ENCODE results near the gene SEMA4A.
"Not testable (repeated sequence)": the region's sequence is repeated elsewhere in the genome, so short reads cannot be mapped to it uniquely, and the experiment has no call there.

SEMA4A gene

DNA sequence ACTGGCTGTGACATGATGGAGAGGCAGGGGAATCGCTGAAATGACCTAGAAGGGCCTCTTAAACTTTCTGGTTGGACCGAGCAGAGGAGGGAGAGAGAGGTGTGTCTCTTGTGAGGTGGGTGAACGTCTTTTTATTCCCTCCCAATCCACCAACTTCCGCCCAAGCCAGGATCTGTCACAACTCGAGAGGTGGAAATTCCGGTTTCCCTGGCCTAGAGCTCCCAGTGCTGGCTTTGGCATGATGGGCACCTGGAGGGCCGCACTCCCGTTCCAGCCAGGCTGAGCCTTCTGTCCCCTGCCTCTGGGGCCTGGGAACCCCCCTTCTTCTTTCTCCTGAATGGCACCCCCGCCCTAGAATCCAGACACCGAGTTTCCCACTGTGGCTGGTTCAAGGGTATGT lies at the start of gene SEMA4A:
TSS of gene SEMA4A (plus strand) at position 224 of the 400 bp plus-strand sequence. CDS start 994 bp downstream, outside the sequence.
- no peak for DNase-seq (ENCODE audit: low read depth)

GRCh38 chr1:156104065-156104810 lies 49.1 kb upstream of the SEMA4A start:
- no peak for DNase-seq (ENCODE audit: low read depth)

DNA sequence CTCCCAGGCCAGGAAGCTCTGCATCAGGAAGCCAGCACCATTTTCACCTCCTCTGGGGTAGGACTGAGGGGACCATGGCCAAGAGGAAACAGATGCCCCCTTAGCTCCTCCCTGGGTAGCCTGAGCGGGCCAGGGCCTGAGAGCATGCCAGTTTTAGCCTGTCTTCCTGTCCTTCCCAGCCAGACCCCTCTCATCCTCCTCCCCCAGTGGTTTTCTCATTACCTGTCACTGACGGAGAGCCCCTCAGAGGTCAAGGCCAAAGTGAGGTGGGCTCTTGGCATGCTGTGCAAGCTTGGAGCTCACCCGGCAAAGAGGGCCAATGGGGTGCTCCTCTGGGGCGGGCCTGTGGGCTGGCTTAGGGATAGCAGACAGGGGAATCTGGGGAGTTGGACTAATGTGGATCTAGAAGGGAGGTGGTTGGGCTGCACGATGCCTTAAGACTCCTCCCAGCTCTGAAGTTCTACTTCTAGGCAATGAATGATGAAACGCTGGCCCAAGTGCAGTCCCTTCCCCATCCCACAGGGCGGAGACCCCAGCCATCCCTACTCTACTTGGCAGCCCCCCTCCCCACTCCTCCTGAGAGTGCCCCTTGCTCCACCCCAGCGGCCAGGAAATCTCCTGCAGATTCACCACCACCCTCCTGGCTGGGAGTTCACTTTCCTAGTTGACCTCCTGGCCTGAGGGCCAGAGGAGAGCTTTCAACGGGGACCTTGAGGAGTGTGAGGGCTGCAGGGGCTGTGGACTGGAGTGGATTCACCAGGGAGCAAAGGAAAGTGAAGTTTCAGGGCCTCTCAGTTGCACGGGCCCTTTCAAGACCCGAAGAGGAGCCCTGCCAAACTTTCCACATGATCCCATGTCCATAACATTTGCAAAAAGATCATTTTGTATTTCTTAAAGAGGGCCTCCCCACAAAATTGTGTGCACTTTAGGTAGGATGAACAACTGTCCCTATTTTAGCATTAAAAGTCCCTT lies 48.2 kb upstream of the SEMA4A start:
- DNase-seq (ENCODE audit: low read depth) = no peak

DNA sequence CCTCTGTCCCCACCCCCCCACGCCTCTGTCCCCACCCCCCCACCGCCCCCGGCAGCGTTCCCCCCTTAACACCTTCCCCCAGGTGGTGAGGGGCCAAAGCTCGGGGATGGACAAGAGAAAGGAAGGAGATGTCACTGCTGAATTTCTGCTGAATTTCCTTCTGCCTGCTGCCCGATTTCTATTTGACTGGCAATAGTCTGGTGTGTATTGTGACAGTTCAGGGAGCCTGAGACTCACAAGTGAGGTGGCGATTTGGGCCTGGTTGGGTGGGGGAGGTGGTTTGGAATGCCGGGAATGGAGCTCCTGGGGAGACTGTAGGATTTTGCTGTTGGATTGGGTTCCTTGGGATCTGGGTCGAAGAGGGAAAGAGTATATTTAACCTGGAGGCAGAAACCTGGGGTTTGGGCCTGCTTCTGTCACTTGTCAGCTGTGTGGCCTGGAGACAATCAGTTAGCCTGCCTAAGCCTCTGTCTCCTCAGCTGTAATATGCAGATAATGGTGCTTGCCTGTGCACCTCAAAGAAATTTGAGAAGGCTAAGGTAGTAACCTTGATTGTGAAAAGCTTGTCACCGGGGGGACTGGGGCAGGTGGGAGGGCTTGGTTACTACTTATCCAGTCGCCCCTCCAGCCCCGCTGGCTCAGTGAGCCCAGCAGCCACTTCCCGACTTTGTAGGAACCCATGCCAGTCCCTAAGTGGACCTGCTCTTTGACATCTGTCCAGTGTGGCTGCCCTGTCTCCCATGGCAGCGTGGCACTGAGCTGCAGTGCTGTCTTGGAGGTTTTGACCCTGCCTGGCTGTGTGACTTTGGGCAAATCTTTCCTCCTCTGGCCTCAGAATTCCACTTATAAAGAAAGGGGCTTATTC lies 46.5 kb upstream of the SEMA4A start:
- DNase-seq (ENCODE audit: low read depth) = no peak

GRCh38 chr1:156108057-156108456 lies 45.3 kb upstream of the SEMA4A start:
- DNase-seq (ENCODE audit: low read depth) = no peak

- no peak for DNase-seq (ENCODE audit: low read depth)
These were observed 44.6 kb upstream of the SEMA4A start for GRCh38 chr1:156108664-156109241.

DNA sequence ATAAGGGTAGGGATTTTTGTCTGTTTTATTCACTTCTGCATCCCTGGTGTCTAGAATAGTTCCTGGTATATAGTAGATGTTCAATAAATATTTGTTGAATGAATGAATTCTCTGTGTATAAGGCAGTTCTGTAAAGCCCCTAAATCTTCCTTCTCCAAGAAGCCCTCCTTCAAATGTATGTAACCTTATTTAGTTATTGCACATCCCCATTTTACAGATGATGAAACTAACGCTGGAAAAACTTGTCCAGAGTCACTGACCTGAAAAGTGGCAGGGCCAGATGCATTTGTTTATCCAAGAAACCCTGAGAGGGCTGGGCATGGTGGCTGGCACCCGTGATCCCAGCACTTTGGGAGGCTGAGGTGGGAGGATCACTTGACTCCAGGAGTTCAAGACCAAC lies 43.1 kb upstream of the SEMA4A start:
- no peak for DNase-seq (ENCODE audit: low read depth)

DNA sequence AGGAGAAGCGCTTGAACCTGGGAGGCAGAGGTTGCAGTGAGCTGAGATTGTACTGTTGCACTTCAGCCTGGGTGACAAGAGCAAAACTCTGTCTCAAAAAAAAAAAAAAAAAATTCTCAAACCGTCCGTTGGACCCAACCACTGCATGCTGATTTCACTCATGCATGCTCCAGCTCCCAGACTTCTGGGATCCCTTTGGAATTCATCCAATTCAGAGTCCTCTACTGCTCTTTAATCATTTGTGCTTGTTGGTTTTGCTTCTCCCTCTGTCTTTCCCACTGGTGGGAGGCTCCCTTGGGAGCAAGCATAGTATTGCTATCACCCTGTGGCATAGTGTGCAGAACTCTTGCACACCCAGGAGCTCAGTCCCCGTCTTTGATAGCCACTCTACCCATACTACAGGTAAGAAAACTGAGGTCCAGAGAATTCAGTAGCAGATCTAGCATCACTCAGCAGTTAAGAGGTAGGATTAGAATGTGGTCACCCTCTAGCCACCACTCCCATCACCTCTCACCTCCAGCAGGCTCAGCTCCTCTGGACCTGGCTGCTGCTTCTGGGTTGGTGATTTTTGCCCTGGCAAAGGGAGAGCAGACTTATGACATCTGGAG lies 41.9 kb upstream of the SEMA4A start:
- DNase-seq (ENCODE audit: low read depth) = no peak

GRCh38 chr1:156112276-156113137 lies 40.9 kb upstream of the SEMA4A start:
- DNase-seq (ENCODE audit: low read depth) = no peak

DNA sequence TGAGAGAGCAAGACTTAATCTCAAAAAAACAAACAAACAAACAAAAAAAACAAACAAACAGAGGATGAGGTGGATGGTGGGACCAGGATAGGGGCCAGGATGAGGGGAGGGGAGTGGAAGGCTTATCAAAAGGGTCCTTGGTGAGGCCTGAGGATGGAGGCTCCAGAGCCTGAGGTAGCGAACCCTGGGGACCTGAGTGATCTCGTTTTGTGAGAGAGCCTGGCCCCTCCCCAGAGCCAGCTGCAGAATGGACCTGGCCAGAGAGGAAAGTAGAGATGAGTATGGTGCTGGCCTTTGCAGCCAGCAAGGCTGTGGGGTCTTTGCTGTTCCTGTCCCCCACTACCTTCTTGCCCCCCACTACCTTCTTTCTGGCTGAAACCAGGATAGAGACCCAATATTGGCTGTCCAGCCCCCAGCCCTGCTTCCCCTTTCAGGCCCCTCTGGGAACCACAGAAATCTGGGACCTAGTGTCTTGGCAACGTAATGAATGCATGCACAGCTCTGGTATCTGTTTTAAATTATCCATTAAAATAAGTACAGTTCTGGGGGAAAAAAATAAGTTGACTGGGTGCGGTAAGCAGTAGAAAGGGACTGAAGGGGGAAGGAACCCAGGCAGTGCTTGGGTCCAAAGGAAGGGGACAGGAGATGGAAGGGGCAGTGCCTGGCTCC lies 40.0 kb upstream of the SEMA4A start:
- no peak for DNase-seq (ENCODE audit: low read depth)

DNA sequence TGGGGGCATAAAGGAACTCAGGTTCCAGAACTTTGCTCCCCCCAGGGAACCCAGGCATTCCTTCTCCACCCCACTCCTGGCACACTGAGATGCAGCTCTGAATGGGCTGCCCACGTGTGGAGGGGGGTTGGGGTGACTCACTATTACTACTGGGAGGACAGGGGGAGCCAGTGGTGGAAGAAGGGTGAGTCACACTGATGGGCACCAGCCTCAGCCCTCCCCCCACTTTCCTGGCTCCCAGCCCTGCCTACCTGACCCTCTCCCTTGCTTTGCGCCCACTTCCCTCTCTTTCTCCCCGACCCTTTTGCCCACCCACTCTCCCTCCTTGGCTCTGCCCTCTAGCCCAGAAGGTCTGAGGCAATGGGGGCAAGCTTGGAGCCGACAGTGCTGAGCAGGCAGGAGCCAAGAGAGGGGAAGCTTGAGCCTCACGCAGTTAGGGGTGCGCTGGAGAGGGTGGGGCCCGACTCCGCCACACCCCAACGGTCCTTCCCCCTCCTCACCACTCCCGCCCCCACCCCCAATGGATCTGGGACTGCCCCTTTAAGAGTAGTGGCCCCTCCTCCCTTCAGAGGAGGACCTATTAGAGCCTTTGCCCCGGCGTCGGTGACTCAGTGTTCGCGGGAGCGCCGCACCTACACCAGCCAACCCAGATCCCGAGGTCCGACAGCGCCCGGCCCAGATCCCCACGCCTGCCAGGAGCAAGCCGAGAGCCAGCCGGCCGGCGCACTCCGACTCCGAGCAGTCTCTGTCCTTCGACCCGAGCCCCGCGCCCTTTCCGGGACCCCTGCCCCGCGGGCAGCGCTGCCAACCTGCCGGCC lies 39.1 kb upstream of the SEMA4A start, which contains the start of gene LMNA:
TSS of gene LMNA (plus strand) at position 611 of the 818 bp plus-strand sequence. CDS start 208 bp downstream, outside the sequence.
- DNase-seq (ENCODE audit: low read depth) = no peak

GRCh38 chr1:156114919-156115513 lies 38.4 kb upstream of the SEMA4A start:
- DNase-seq (ENCODE audit: low read depth) = no peak

GRCh38 chr1:156115514-156116374 lies 37.6 kb upstream of the SEMA4A start:
- no peak for DNase-seq (ENCODE audit: low read depth)

DNA sequence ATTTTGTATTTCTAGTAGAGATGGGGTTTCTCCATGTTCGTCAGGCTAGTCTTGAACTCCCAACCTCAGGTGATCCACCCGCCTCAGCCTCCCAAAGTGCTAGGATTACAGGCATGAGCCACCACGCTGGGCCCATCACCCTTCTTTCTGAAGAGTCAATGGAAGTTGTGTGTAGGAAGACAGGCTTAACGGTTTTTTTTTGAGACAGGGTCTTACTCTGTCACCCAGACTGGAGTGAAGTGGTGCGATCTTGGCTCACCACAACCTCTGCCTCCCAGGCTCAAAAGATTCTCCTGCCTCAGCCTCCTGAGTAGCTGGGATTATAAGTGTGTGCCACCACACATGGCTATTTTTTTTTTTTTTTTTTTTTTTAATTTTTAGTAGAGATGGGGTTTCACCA lies 36.7 kb upstream of the SEMA4A start:
- DNase-seq (ENCODE audit: low read depth) = not testable (repeated sequence)

DNA sequence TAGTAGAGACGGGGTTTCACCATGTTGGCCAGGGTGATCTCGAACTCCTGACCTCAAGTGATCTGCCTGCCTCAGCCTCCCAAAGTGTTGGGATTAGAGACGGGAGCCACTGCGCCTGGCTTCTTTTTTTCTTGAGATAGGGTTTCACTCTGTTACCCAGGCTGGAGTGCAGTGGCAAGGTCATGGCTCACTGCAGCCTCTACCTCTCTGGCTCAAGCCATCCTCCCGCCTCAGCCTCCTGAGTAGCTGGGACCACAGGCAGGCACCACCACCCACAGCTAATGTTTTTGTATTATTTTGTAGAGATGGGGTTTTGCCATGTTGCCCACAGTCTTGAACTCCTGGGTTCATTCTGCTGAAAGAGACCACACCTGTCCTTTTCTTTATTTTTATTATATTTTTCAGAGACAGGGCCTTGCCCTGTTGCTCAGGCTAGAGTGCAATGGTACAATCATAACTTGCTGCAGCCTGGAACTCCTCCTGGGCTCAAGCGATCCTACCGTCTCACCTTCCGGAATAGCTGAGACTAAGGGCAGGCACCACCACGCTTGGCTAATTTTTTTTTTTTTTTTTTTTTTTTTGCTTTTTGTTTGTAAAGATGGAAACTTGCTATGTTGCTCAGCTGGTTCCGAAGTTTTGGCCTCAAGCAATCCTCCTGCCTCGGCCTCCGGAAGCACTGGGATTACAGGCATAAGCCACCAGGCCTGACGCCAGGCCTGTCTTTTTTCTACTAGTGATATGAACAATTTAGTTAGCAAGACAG lies 35.8 kb upstream of the SEMA4A start:
- DNase-seq (ENCODE audit: low read depth) = no peak

- DNase-seq (ENCODE audit: low read depth) = no peak
These were observed 35.1 kb upstream of the SEMA4A start for GRCh38 chr1:156118177-156118868.
